ENCODE data around the gene ARL6IP6.

ARL6IP6 gene

DNA sequence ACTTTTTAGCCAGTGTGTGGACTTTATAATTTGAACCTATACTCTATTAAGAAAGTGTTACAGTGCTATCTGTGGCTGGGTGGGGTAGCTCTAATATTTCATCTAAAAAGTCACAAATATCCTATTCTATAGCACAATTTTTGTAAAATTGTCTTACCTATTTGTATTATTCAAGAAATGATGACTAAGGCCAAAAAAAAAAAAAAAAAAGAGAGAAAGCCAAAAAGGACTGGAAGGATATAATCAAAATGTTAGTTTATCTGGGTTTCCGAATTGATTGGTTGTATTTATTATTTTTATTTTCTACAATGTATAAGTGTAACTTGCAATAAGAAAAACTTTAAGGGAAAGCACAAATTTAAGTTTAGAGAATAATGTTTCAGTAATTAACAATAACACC, 5.5 kb downstream of the ARL6IP6 start:
- Histone ChIP-seq H3K36me3 (ENCODE audit: control insufficient read depth in 2 of 2, insufficient read depth in 1 of 2, low read length in 2 of 2) (peaks cover 4 to 52% of the 10 kb centered on the region in 2 experiments), H3K27ac (ENCODE audit: extremely low read depth, low read depth, low read length) (no peak overlapping the region), H3K4me3 (ENCODE audit: low read depth, low read length) (no peak overlapping the region), H3K9me3 (ENCODE audit: control insufficient read depth, insufficient read depth, low read depth, low read length) (no peaks in the 10 kb centered on the region), H3K4me1 (ENCODE audit: control insufficient read depth, insufficient read depth, low read length) (0 out of 2 replicates have a peak, but pooled peaks cover 5% of the 10 kb centered on the region)
- ChIA-PET CTCF (no interaction called here), POLR2A (no interaction called here)
- no peak for TF ChIP-seq ZNF529 (tag by site-specific recombination; IDR thresholded peaks at IDR 0.05; ENCODE audit: insufficient replicate concordance)
- TF ChIP-seq, protein P1, sequence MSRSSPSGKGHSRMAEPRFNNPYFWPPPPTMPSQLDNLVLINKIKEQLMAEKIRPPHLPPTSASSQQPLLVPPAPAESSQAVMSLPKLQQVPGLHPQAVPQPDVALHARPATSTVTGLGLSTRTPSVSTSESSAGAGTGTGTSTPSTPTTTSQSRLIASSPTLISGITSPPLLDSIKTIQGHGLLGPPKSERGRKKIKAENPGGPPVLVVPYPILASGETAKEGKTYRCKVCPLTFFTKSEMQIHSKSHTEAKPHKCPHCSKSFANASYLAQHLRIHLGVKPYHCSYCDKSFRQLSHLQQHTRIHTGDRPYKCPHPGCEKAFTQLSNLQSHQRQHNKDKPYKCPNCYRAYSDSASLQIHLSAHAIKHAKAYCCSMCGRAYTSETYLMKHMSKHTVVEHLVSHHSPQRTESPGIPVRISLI (tag by site-specific recombination; IDR thresholded peaks at IDR 0.05): no peak
- no peak for TF ChIP-seq ZNF768 (tag by site-specific recombination; IDR thresholded peaks at IDR 0.05)

GRCh38 chr2:152729844-152730243, 11.4 kb downstream of the ARL6IP6 start:
- no peaks in the 10 kb centered on the region for H3K9me3 ChIP-seq (ENCODE audit: control insufficient read depth, insufficient read depth, low read depth, low read length)
- ChIA-PET CTCF (interaction anchor here (0.6 to 1.5 kb wide), 3 partner anchors 12 to 1442 kb away, joined by 3 to 4 read pairs (median 3); no protein-coding TSS in a partner anchor), POLR2A (interaction anchor here (1.2 to 2.2 kb wide), 2 partner anchors 10 to 13 kb away, joined by 3 to 16 read pairs; partner anchors contain the start of gene PRPF40A)
- H3K27ac ChIP-seq (ENCODE audit: extremely low read depth, low read depth, low read length): no peak overlapping the region
- H3K4me1 ChIP-seq (ENCODE audit: control insufficient read depth, insufficient read depth, low read length): no peaks in the 10 kb centered on the region
- TF ChIP-seq ZNF354C (tag by site-specific recombination; IDR thresholded peaks at IDR 0.05; ENCODE audit: borderline replicate concordance, low read depth): no peak
- no peak for TF ChIP-seq GLIS1 (tag by site-specific recombination; IDR thresholded peaks at IDR 0.05)
- TF ChIP-seq ZNF571 (tag by site-specific recombination; IDR thresholded peaks at IDR 0.05): no peak
- no peak for TF ChIP-seq ZNF133 (tag by site-specific recombination; IDR thresholded peaks at IDR 0.05)
- no peak for TF ChIP-seq BCL11B (tag by site-specific recombination; IDR thresholded peaks at IDR 0.05; ENCODE audit: low read depth)
- TF ChIP-seq, protein P2, sequence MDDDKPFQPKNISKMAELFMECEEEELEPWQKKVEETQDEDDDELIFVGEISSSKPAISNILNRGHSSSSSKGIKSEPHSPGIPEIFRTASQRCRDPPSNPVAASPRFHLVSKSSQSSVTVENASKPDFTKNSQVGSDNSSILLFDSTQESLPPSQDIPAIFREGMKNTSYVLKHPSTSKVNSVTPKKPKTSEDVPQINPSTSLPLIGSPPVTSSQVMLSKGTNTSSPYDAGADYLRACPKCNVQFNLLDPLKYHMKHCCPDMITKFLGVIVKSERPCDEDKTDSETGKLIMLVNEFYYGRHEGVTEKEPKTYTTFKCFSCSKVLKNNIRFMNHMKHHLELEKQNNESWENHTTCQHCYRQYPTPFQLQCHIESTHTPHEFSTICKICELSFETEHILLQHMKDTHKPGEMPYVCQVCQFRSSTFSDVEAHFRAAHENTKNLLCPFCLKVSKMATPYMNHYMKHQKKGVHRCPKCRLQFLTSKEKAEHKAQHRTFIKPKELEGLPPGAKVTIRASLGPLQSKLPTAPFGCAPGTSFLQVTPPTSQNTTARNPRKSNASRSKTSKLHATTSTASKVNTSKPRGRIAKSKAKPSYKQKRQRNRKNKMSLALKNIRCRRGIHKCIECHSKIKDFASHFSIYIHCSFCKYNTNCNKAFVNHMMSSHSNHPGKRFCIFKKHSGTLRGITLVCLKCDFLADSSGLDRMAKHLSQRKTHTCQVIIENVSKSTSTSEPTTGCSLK (tag by site-specific recombination; IDR thresholded peaks at IDR 0.05): no peak
- no peak for TF ChIP-seq ZNF114 (tag by site-specific recombination; IDR thresholded peaks at IDR 0.05)
- TF ChIP-seq, protein P3, sequence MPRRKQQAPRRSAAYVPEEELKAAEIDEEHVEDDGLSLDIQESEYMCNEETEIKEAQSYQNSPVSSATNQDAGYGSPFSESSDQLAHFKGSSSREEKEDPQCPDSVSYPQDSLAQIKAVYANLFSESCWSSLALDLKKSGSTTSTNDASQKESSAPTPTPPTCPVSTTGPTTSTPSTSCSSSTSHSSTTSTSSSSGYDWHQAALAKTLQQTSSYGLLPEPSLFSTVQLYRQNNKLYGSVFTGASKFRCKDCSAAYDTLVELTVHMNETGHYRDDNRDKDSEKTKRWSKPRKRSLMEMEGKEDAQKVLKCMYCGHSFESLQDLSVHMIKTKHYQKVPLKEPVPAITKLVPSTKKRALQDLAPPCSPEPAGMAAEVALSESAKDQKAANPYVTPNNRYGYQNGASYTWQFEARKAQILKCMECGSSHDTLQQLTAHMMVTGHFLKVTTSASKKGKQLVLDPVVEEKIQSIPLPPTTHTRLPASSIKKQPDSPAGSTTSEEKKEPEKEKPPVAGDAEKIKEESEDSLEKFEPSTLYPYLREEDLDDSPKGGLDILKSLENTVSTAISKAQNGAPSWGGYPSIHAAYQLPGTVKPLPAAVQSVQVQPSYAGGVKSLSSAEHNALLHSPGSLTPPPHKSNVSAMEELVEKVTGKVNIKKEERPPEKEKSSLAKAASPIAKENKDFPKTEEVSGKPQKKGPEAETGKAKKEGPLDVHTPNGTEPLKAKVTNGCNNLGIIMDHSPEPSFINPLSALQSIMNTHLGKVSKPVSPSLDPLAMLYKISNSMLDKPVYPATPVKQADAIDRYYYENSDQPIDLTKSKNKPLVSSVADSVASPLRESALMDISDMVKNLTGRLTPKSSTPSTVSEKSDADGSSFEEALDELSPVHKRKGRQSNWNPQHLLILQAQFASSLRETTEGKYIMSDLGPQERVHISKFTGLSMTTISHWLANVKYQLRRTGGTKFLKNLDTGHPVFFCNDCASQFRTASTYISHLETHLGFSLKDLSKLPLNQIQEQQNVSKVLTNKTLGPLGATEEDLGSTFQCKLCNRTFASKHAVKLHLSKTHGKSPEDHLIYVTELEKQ (tag by site-specific recombination; IDR thresholded peaks at IDR 0.05; ENCODE audit: borderline replicate concordance): no peak
- TF ChIP-seq ZNF76 (tag by site-specific recombination; IDR thresholded peaks at IDR 0.05; ENCODE audit: borderline replicate concordance, low read depth): no peak
- no peak for TF ChIP-seq KLF8 (tag by site-specific recombination; IDR thresholded peaks at IDR 0.05)
- no peak for TF ChIP-seq TCF7L2 (IDR thresholded peaks at IDR 0.05; ENCODE audit: borderline replicate concordance, low read depth, low read length)
- TF ChIP-seq ZNF677 (tag by site-specific recombination; IDR thresholded peaks at IDR 0.05): no peak
- no peak for TF ChIP-seq ZNF221 (tag by site-specific recombination; IDR thresholded peaks at IDR 0.05; ENCODE audit: borderline replicate concordance)
- TF ChIP-seq ZBTB20 (tag by site-specific recombination; IDR thresholded peaks at IDR 0.05): no peak
- no peak for TF ChIP-seq ZNF155 (tag by site-specific recombination; IDR thresholded peaks at IDR 0.05)
- TF ChIP-seq ZNF561 (tag by site-specific recombination; IDR thresholded peaks at IDR 0.05; ENCODE audit: borderline replicate concordance): no peak
- TF ChIP-seq ZNF24 (tag by site-specific recombination; IDR thresholded peaks at IDR 0.05): no peak
- no peak for TF ChIP-seq ZNF514 (tag by site-specific recombination; IDR thresholded peaks at IDR 0.05)
- no peak for TF ChIP-seq ZNF157 (tag by site-specific recombination; IDR thresholded peaks at IDR 0.05)
- TF ChIP-seq REPIN1 (tag by site-specific recombination; IDR thresholded peaks at IDR 0.05; ENCODE audit: low read depth): no peak
- H3K36me3 ChIP-seq (ENCODE audit: control insufficient read depth in 2 of 2, insufficient read depth in 1 of 2, low read length in 2 of 2): peaks cover 0 to 17% of the 10 kb centered on the region in 2 experiments
- H3K4me3 ChIP-seq (ENCODE audit: low read depth, low read length): no peak overlapping the region
